ENCODE data around the gene RASSF7.

Gene RASSF7

GRCh38 chr11:587546-587945 is 26.8 kb downstream of the RASSF7 start:
- DNase-seq: no peak

- DNase-seq: no peak
Observed at GRCh38 chr11:587978-588380, 27.2 kb downstream of the RASSF7 start.

- no peak for DNase-seq
Observed at GRCh38 chr11:589798-590197, 29.0 kb downstream of the RASSF7 start.

- DNase-seq: no peak
Observed at GRCh38 chr11:590997-591396, 30.2 kb downstream of the RASSF7 start.

DNA sequence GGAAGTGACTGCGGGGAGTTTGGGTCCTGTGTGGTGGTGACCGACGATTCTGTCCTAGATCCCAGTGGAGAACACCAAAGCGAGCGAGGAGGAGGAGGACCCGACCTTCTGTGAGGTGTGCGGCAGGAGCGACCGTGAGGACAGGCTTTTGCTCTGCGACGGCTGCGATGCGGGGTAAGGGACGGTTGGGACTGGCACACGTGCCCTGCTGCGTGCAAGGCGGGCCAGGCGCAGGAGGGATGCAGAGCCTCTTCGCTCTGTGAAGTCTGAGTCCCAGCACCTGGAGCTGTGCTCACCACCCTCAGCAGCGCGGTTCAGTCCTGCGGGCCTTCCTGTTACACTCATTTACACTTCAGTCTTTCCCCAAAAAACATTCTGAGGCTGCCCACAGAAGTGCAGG is 31.7 kb downstream of the RASSF7 start:
- DNase-seq: no peak

DNA sequence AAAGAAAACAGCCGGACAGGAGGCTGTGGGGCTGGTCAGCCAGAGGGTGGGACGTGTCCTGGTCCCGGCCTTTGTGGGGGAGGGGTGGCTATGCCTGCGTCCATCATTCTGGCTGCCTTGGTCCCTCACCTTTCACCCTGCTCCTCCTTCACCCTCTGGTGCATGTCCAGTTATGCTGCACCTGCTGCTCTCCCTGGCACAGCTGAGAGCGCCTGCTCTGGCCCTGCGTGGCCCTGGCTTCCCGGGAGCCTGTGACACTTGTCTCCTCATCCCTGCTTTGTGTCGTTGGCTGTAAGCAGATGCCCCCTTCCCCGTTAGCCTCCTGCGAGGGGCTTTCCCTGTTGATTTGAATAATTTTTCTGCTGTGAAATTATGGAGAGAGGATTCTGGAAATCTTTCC is 32.1 kb downstream of the RASSF7 start:
- no peak for DNase-seq

GRCh38 chr11:593347-593746 is 32.6 kb downstream of the RASSF7 start:
- no peak for DNase-seq

DNA sequence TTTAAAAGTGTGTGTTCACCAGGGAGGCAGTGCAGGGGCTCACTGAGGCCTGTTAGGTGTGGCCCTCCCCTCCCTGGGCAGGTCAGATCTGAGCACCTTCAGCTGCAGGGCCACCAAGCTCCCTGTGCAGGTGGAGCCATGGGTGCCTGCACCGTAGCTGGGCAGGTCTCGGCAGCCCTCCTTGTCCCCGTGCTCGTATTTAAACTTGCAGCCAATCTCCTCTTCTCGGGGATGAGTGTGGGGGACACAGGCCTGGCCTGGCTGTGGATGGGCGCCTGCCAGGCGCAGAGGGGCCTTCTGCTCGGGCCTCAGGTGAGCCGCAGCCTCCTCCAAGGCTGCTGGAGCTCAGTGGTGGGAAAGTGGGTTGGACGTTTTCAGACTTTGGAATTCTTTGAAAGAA is 34.6 kb downstream of the RASSF7 start:
- no peak for DNase-seq

DNA sequence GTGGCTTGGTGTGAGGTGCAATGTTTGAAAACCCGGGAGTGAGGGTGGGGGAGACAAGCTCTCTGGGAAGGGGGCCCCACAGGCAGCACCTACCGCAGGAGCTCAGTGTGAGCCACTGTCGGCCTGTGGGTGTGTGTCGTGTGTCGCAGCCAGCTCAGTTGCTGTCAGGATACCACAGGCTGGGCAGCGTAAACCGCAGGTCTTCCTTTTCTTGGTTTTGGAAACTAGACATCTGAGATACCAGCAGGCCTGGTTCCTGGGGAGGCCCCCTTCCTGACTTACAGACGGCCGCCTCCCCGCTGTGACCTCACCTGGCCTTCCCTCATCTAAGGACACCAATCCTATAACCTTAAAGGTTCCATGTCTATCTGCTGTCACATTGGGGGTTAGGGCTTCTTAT is 35.6 kb downstream of the RASSF7 start:
- DNase-seq: no peak

- DNase-seq: no peak
Observed at GRCh38 chr11:597166-597725, 36.5 kb downstream of the RASSF7 start.

DNA sequence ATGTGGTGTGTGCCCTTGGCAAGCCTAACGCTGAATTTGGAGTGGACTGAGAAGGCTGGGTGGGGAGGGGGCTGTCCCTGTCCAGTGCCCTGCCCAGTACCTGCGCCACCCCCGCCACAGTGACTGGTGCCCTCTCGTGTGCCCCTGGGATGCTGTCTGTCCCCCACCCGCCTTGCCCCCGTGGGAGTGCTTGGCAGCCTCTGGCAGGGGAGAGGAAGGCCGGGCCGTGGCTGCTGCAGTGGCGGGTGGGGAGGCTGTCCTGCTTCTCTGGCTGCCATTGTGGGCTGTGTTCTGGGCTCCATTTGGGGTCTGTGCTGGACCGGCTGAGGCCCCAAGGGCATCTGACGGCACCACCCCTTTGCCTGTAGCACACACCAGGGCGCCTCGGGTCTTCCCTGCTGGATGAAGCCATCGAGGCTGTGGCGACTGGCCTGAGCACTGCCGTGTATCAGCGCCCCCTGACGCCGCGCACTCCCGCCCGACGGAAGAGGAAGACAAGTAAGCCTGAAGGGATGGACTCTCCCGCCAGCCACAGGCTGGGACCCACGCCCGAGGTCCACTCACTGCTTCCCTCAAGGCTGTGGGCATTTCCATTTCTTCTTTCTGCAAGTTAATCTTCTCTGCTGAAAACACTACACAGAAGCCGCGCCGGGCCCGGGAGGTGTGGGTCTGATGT is 37.4 kb downstream of the RASSF7 start:
- no peak for DNase-seq

GRCh38 chr11:601573-602245 is 40.9 kb downstream of the RASSF7 start:
- no peak for DNase-seq

GRCh38 chr11:603154-603553 is 42.4 kb downstream of the RASSF7 start:
- no peak for DNase-seq

DNA sequence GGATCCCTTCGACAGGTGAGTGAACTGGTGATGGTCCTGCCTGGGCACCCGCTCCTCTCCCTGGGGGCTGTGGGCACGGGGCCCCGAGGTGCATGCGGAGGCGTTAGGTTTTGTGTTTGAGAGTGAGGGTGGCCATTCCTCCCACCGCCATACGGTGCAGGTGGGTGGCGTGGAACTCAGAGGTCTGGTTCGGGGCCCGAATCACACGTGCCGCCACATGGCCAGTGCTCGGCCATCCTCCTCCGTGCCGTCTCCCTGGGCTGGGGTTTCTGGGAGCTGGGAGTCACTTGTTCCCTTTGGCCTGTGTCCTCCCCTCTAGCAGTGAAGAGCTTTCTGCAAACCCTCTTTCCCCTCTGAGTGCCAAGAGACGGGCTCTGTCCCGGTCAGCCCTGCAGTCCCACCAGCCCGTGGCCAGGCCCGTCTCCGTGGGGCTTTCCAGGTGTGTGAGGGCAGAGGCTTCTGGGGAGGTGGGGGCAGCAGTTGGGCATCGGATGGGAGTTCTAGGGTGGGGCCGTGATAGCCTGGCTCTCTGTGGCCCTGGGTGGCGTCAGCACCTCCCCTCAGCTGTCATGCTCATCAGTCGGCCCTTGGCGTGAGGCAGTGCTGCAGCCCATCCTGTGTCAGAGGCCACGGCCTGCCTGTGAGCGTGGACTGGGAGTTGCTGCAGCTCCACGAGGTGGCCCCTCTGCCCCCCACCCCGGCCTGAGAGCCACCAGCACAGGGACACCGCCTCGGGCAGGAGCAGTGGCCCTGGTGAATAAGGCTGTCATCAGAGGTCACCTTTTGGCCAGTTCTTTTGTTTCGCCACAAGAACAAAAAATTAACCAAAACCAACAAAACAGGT is 44.7 kb downstream of the RASSF7 start:
- no peak for DNase-seq

- DNase-seq: no peak
Observed at GRCh38 chr11:606245-606644, 45.5 kb downstream of the RASSF7 start.

- DNase-seq: no peak
Observed at GRCh38 chr11:607020-607780, 46.4 kb downstream of the RASSF7 start.

- DNase-seq: no peak
Observed at GRCh38 chr11:607971-608659, 47.3 kb downstream of the RASSF7 start.

- no peak for DNase-seq
Observed at GRCh38 chr11:608791-609251, 48.1 kb downstream of the RASSF7 start.

- no peak for DNase-seq
Observed at GRCh38 chr11:609341-609811, 48.6 kb downstream of the RASSF7 start.

DNA sequence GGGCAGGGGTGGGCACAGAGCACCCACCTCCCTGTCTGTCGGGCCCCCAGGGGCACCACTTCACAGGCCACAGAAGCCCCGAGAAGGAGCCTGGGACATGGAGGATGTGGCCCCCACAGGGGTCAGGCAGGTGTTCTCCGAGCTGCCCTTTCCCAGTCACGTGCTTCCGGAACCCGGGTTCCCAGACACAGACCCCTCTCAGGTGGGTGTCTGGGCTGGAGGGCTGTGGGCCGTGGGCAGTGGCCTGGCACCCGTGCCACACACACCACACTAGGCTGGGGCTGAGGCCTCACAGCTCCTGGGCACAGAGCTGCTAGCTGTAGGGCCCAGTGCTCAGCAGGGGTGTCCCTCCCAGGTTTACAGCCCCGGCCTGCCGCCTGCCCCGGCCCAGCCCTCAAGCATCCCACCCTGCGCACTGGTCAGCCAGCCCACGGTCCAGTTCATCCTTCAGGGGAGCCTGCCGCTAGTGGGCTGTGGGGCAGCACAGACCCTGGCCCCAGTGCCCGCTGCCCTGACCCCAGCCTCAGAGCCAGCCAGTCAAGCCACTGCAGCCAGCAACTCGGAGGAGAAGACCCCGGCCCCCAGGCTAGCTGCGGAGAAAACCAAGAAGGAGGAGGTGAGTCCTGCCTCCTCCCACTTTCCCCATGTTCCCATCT is 49.5 kb downstream of the RASSF7 start:
- no peak for DNase-seq
